Chondrocyte (in vitro differentiated cells): ENCODE data around the gene SLIT3. TPM values are rescaled to one million over a fixed set of nuclear protein-coding genes. Genes with fewer than 3 reads are reported as not detected.

Source experiments
- DNase-seq: peaks from one replicate; pipeline ENCODE4 v3.0.0; 2021; ENCODE audit warnings: mixed read lengths, low spot score
- H3K27ac Mint-ChIP-seq: one replicate; pipeline ENCODE4 v1.8.0; 2021; ENCODE audit warnings: mild to moderate bottlenecking, moderate library complexity, mixed read lengths; ENCODE audit not compliant: unreplicated experiment
- H3K27me3 Mint-ChIP-seq: 2 replicates; pipeline ENCODE4 v1.8.0; 2021; ENCODE audit warnings: low read depth, mixed read lengths
- H3K36me3 Mint-ChIP-seq: 2 replicates; pipeline ENCODE4 v1.8.0; 2021; ENCODE audit warnings: low read depth, mixed read lengths
- H3K4me1 Mint-ChIP-seq: 2 replicates; pipeline ENCODE4 v1.8.0; 2021; ENCODE audit warnings: low read depth, mild to moderate bottlenecking, mixed read lengths
- H3K4me3 Mint-ChIP-seq: one replicate; pipeline ENCODE4 v1.8.0; 2021; ENCODE audit warnings: mild to moderate bottlenecking, moderate library complexity, mixed read lengths; ENCODE audit not compliant: unreplicated experiment
- H3K9me3 Mint-ChIP-seq: 2 replicates; pipeline ENCODE4 v1.8.0; 2021; ENCODE audit warnings: low read depth, mixed read lengths
- CTCF ChIP-seq: fragments of 200-600 bp; sonication (generic); IDR thresholded peaks from 2 replicates; pipeline ENCODE4 v1.5.0; 2021; ENCODE audit warnings: antibody characterized with exemption, mild to moderate bottlenecking, moderate library complexity
- total RNA-seq: library from RNA; stranded (reverse); gene quantifications from 3 replicates; pipeline ENCODE4 v1.2.1, GENCODE V29; 2021

SLIT3 gene
- total RNA-seq, 1 donor from 2014 or later = 116 TPM

- DNase-seq = no peak
- Mint-ChIP-seq H3K27ac (peak overlapping the region; percentile 6), H3K4me3 (no peak overlapping the region), H3K36me3 (no peaks in the 10 kb centered on the region), H3K4me1 (peaks cover 60% of the 10 kb centered on the region), H3K9me3 (no peaks in the 10 kb centered on the region), H3K27me3 (no peaks in the 10 kb centered on the region)
- no peak for TF ChIP-seq CTCF
Measured at GRCh38 chr5:169219961-169220360, 81.0 kb downstream of the SLIT3 start.

- Mint-ChIP-seq H3K9me3 (no peaks in the 10 kb centered on the region), H3K27ac (no peak overlapping the region), H3K4me1 (peaks cover 60% of the 10 kb centered on the region), H3K27me3 (no peaks in the 10 kb centered on the region), H3K36me3 (no peaks in the 10 kb centered on the region), H3K4me3 (no peak overlapping the region)
- TF ChIP-seq CTCF = no peak
- no peak for DNase-seq
Measured at GRCh38 chr5:169219351-169219750, 81.6 kb downstream of the SLIT3 start.

GRCh38 chr5:169218861-169219260 lies 82.1 kb downstream of the SLIT3 start:
- H3K4me3 Mint-ChIP-seq = no peak overlapping the region
- no peaks in the 10 kb centered on the region for H3K36me3 Mint-ChIP-seq
- TF ChIP-seq CTCF = no peak
- no peaks in the 10 kb centered on the region for H3K9me3 Mint-ChIP-seq
- peaks cover 57% of the 10 kb centered on the region for H3K4me1 Mint-ChIP-seq
- no peak for DNase-seq
- peak overlapping the region; percentile 15 for H3K27ac Mint-ChIP-seq
- no peaks in the 10 kb centered on the region for H3K27me3 Mint-ChIP-seq

GRCh38 chr5:169218176-169218575 lies 82.8 kb downstream of the SLIT3 start:
- TF ChIP-seq CTCF = no peak
- H3K4me1 Mint-ChIP-seq = peaks cover 57% of the 10 kb centered on the region
- no peaks in the 10 kb centered on the region for H3K27me3 Mint-ChIP-seq
- H3K27ac Mint-ChIP-seq = no peak overlapping the region
- no peaks in the 10 kb centered on the region for H3K9me3 Mint-ChIP-seq
- no peaks in the 10 kb centered on the region for H3K36me3 Mint-ChIP-seq
- no peak overlapping the region for H3K4me3 Mint-ChIP-seq
- DNase-seq = no peak

- Mint-ChIP-seq H3K4me1 (peaks cover 55% of the 10 kb centered on the region), H3K9me3 (no peaks in the 10 kb centered on the region), H3K27me3 (no peaks in the 10 kb centered on the region), H3K27ac (no peak overlapping the region), H3K36me3 (no peaks in the 10 kb centered on the region), H3K4me3 (no peak overlapping the region)
- DNase-seq = no peak
- no peak for TF ChIP-seq CTCF
Measured at GRCh38 chr5:169216866-169217265, 84.1 kb downstream of the SLIT3 start.
